ENCODE measurements around the gene ZNF335.

DNA sequence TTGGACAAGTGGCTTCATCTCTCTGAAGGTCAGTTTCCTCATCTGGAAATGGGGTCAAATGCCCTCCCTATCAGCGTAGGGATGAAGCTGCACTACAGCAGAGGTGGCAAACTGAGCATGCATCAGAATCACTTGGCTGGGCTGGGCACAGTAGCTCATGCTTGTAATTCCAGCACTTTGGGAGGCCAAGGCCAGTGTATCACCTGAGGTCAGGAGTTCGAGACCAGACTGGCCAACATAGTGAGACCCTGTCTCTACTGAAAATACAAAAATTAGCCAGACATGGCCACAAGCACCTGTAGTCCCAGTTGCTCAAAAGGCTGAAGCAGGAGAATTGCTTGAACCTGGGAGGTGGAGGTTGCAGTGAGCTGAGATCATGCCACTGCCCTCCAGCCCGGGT is 30.0 kb upstream of the ZNF335 start:
- TF ChIP-seq, protein P1, sequence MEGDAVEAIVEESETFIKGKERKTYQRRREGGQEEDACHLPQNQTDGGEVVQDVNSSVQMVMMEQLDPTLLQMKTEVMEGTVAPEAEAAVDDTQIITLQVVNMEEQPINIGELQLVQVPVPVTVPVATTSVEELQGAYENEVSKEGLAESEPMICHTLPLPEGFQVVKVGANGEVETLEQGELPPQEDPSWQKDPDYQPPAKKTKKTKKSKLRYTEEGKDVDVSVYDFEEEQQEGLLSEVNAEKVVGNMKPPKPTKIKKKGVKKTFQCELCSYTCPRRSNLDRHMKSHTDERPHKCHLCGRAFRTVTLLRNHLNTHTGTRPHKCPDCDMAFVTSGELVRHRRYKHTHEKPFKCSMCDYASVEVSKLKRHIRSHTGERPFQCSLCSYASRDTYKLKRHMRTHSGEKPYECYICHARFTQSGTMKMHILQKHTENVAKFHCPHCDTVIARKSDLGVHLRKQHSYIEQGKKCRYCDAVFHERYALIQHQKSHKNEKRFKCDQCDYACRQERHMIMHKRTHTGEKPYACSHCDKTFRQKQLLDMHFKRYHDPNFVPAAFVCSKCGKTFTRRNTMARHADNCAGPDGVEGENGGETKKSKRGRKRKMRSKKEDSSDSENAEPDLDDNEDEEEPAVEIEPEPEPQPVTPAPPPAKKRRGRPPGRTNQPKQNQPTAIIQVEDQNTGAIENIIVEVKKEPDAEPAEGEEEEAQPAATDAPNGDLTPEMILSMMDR (IDR thresholded peaks at IDR 0.05; ENCODE audit: low read length) = no peak
- TF ChIP-seq EZH2 (IDR thresholded peaks at IDR 0.05; ENCODE audit: borderline replicate concordance, low read length) = no peak

Data from OCI-LY1 (cell line).